ENCODE data around the gene CD79A. TPM values are rescaled to one million over a fixed set of nuclear protein-coding genes. Genes with fewer than 3 reads are reported as not detected.

Gene CD79A
- total and polyA plus RNA-seq, 11 donors = 0.37 to 0.88 (median 0.48) TPM; not detected in 7

GRCh38 chr19:41859618-41860418 lies 17.3 kb upstream of the CD79A start, which contains the start of gene RPS19:
RPS19 (plus strand) TSS chr19:41860255; CDS start chr19:41860775, 520 bp downstream.
- Histone ChIP-seq H3K4me1 (peaks cover 6 to 43% (median 30%) of the 10 kb centered on the region in 12 donors), H3K4me3 (peak within 1 kb of the TSS; percentile 74 to 94 (median 86)), H3K36me3 (peaks cover 0 to 42% (median 39%) of the 10 kb centered on the region in 9 donors), H3K9me3 (no peaks in the 10 kb centered on the region), H3K27me3 (no peaks in the 10 kb centered on the region), H3K27ac (peak within 1 kb of the TSS; percentile 91 to 99 (median 97))
- ATAC-seq (peak; percentile 95 to 97 (median 96)), DNase-seq (peak; percentile 98 to 99 (median 99))
- intact Hi-C loops (cut with DNase I) = loop anchor here in 5 of 10 donors (1.0 to 10.0 kb wide), 3 partner anchors 24 to 355 kb away; partner anchors contain the start of genes RABAC1 (in 2 of the 5) and DEDD2 (in 1 of the 5)
- WGBS, 4 donors = 0% methylated on average over 40 to 76 of the region's 76 CpGs
- TF ChIP-seq CTCF (IDR thresholded peaks at IDR 0.05) (peak; percentile 44 to 81 (median 66)), POLR2A (IDR thresholded peaks at IDR 0.05) (peak; percentile 31 to 78)

GRCh38 chr19:41860419-41861115 lies 16.5 kb upstream of the CD79A start:
- Histone ChIP-seq H3K27ac (peak overlapping the region; percentile 91 to 99 (median 97)), H3K4me1 (peaks cover 6 to 49% (median 30%) of the 10 kb centered on the region in 12 donors), H3K9me3 (no peaks in the 10 kb centered on the region), H3K4me3 (peak overlapping the region; percentile 74 to 94 (median 86)), H3K27me3 (no peaks in the 10 kb centered on the region), H3K36me3 (peaks cover 0 to 49% (median 46%) of the 10 kb centered on the region in 9 donors)
- intact Hi-C loops (cut with DNase I) = loop anchor here in 3 of 10 donors (5.0 to 10.0 kb wide), 2 partner anchors 97 to 354 kb away; partner anchors contain the start of genes RABAC1 (in 2 of the 3) and DEDD2 (in 1 of the 3)
- DNase-seq (peak in 1 of 5 donors; percentile 47), ATAC-seq (no peak)
- TF ChIP-seq CTCF (IDR thresholded peaks at IDR 0.05) (no peak), POLR2A (IDR thresholded peaks at IDR 0.05) (no peak)
- 1 to 4% (median 1%) methylated on average over 5 to 45 of the region's 45 CpGs for WGBS, 4 donors

GRCh38 chr19:41861116-41861768 lies 15.8 kb upstream of the CD79A start:
- Histone ChIP-seq H3K36me3 (peaks cover 0 to 56% (median 52%) of the 10 kb centered on the region in 9 donors), H3K27me3 (no peaks in the 10 kb centered on the region), H3K27ac (peak overlapping the region in 8 of 12 donors; percentile 94 to 99 (median 96)), H3K9me3 (no peaks in the 10 kb centered on the region), H3K4me3 (peak overlapping the region; percentile 74 to 94 (median 86)), H3K4me1 (peaks cover 6 to 55% (median 31%) of the 10 kb centered on the region in 12 donors)
- no peak for DNase-seq
- ATAC-seq = no peak
- no peak for TF ChIP-seq POLR2A (IDR thresholded peaks at IDR 0.05)
- no peak for TF ChIP-seq CTCF (IDR thresholded peaks at IDR 0.05)
- intact Hi-C loops (cut with DNase I) = loop anchor here in 3 of 10 donors (5.0 to 10.0 kb wide), 2 partner anchors 96 to 354 kb away; partner anchors contain the start of genes RABAC1 (in 2 of the 3) and DEDD2 (in 1 of the 3)
- WGBS, 4 donors = 35 to 62% (median 44%) methylated on average over 4 to 9 of the region's 9 CpGs

Data from heart left ventricle (tissue), 16 donors.